ENCODE results near the gene INO80C.

INO80C gene

DNA sequence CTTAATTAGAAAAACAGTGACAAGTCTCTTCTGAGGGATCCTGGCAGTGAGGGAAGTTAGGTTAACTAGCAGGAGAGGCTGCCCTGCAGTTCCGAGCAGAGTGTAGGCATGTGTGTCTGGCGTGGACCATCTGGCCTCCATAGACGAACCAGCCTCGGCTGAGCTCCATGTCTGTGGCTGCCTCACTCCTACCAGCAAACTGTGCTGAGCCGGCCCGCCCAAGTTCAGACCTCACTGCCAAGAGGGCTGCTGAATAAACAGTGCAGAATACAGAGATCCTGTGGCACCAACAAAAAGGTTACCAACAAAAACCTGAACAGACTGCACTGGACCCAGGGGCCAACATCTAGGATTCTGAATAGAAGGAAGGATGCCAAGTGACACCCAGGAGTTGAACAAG lies 27.3 kb downstream of the INO80C start:
- Histone ChIP-seq H3K9me3 (ENCODE audit: low read length) (no peaks in the 10 kb centered on the region), H3K9ac (ENCODE audit: low read length) (no peak overlapping the region), H3F3A (ENCODE audit: insufficient read depth, low read length) (no peaks in the 10 kb centered on the region), H3K36me3 (ENCODE audit: insufficient read depth, low read length) (no peaks in the 10 kb centered on the region; the same call in 1 of the 2 replicates), H2AFZ (ENCODE audit: low read length) (no peak overlapping the region), H3K79me2 (ENCODE audit: insufficient read depth, low read length) (no peaks in the 10 kb centered on the region), H3K27me3 (ENCODE audit: insufficient read depth, low read length) (no peaks in the 10 kb centered on the region), H3K4me1 (ENCODE audit: insufficient read depth, low read length, severe bottlenecking) (peaks cover 10% of the 10 kb centered on the region), H3K27ac (ENCODE audit: low read depth, low read length, poor library complexity, severe bottlenecking) (no peak overlapping the region), H3K9me2 (ENCODE audit: low read depth, low read length) (no peaks in the 10 kb centered on the region), H3K4me2 (ENCODE audit: low read length) (no peak overlapping the region), H3K4me3 (ENCODE audit: low read depth, low read length, poor library complexity, severe bottlenecking) (no peak overlapping the region), H4K20me1 (ENCODE audit: insufficient read depth, low read length) (no peaks in the 10 kb centered on the region)
- TF ChIP-seq, protein P1, sequence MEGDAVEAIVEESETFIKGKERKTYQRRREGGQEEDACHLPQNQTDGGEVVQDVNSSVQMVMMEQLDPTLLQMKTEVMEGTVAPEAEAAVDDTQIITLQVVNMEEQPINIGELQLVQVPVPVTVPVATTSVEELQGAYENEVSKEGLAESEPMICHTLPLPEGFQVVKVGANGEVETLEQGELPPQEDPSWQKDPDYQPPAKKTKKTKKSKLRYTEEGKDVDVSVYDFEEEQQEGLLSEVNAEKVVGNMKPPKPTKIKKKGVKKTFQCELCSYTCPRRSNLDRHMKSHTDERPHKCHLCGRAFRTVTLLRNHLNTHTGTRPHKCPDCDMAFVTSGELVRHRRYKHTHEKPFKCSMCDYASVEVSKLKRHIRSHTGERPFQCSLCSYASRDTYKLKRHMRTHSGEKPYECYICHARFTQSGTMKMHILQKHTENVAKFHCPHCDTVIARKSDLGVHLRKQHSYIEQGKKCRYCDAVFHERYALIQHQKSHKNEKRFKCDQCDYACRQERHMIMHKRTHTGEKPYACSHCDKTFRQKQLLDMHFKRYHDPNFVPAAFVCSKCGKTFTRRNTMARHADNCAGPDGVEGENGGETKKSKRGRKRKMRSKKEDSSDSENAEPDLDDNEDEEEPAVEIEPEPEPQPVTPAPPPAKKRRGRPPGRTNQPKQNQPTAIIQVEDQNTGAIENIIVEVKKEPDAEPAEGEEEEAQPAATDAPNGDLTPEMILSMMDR (IDR thresholded peaks at IDR 0.05; ENCODE audit: low read length): no peak
- TF ChIP-seq EZH2 (IDR thresholded peaks at IDR 0.05; ENCODE audit: borderline replicate concordance, low read length): no peak

DNA sequence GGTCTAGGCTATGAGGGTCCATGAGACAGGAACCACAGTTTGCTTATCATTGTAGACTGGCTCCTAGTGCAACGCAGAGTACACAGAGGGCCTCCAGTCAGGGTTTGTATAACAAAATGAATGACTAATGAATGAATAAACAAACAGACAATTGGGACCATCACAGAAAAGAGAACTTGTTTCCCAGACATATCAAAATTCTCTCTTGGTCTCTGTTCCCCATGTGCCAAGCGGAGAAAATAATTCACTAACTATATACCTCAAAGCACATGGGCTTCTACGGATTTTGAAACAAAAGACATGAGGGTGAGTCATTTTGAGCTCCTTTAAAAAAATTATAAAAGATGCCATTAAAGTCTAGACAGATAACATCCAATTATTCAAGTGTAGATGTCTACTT lies 28.0 kb downstream of the INO80C start:
- Histone ChIP-seq H3K27ac (ENCODE audit: low read depth, low read length, poor library complexity, severe bottlenecking) (no peak overlapping the region), H3K4me2 (ENCODE audit: low read length) (no peak overlapping the region), H3K27me3 (ENCODE audit: insufficient read depth, low read length) (no peaks in the 10 kb centered on the region), H3K36me3 (ENCODE audit: insufficient read depth, low read length) (no peaks in the 10 kb centered on the region; the same call in 1 of the 2 replicates), H4K20me1 (ENCODE audit: insufficient read depth, low read length) (no peaks in the 10 kb centered on the region), H3K9ac (ENCODE audit: low read length) (no peak overlapping the region), H2AFZ (ENCODE audit: low read length) (no peak overlapping the region), H3K9me3 (ENCODE audit: low read length) (no peaks in the 10 kb centered on the region), H3K4me3 (ENCODE audit: low read depth, low read length, poor library complexity, severe bottlenecking) (no peak overlapping the region), H3K79me2 (ENCODE audit: insufficient read depth, low read length) (no peaks in the 10 kb centered on the region), H3K4me1 (ENCODE audit: insufficient read depth, low read length, severe bottlenecking) (peaks cover 10% of the 10 kb centered on the region), H3F3A (ENCODE audit: insufficient read depth, low read length) (no peaks in the 10 kb centered on the region), H3K9me2 (ENCODE audit: low read depth, low read length) (no peaks in the 10 kb centered on the region)
- TF ChIP-seq, protein P1 (IDR thresholded peaks at IDR 0.05; ENCODE audit: low read length): no peak
- TF ChIP-seq EZH2 (IDR thresholded peaks at IDR 0.05; ENCODE audit: borderline replicate concordance, low read length): no peak

DNA sequence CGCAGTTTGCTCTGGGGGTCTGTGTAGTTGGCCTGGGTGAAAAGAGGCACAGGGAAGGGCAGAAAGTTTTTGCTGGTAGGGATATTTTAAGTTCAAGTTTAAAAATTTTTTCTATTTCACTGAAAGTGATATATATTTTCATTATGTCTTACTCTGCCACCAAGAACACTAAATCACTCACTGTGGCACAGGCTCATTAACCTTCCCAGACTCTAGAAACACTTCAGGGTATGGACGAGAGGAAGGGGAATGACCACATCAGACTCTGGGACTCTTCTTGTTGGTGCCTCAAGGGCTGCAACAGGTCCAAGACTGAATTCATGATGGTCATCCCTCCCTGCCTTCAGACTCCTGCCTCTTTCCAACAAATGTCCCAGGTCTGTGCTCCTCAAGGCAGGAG lies 29.0 kb downstream of the INO80C start:
- no peaks in the 10 kb centered on the region for H3K79me2 ChIP-seq (ENCODE audit: insufficient read depth, low read length)
- H3K9me2 ChIP-seq (ENCODE audit: low read depth, low read length): no peaks in the 10 kb centered on the region
- H3K9me3 ChIP-seq (ENCODE audit: low read length): no peaks in the 10 kb centered on the region
- peaks cover 10% of the 10 kb centered on the region for H3K4me1 ChIP-seq (ENCODE audit: insufficient read depth, low read length, severe bottlenecking)
- no peak overlapping the region for H2AFZ ChIP-seq (ENCODE audit: low read length)
- no peaks in the 10 kb centered on the region for H3F3A ChIP-seq (ENCODE audit: insufficient read depth, low read length)
- H3K4me3 ChIP-seq (ENCODE audit: low read depth, low read length, poor library complexity, severe bottlenecking): no peak overlapping the region
- no peak overlapping the region for H3K9ac ChIP-seq (ENCODE audit: low read length)
- H3K27ac ChIP-seq (ENCODE audit: low read depth, low read length, poor library complexity, severe bottlenecking): no peak overlapping the region
- H3K27me3 ChIP-seq (ENCODE audit: insufficient read depth, low read length): no peaks in the 10 kb centered on the region
- H4K20me1 ChIP-seq (ENCODE audit: insufficient read depth, low read length): no peaks in the 10 kb centered on the region
- no peak overlapping the region for H3K4me2 ChIP-seq (ENCODE audit: low read length)
- TF ChIP-seq, protein P1 (IDR thresholded peaks at IDR 0.05; ENCODE audit: low read length): no peak
- TF ChIP-seq EZH2 (IDR thresholded peaks at IDR 0.05; ENCODE audit: borderline replicate concordance, low read length): no peak
- no peaks in the 10 kb centered on the region; the same call in 1 of the 2 replicates for H3K36me3 ChIP-seq (ENCODE audit: insufficient read depth, low read length)
